ENCODE data around the gene SPAG16. TPM values are rescaled to one million over a fixed set of nuclear protein-coding genes. Genes with fewer than 3 reads are reported as not detected.

The SPAG16 gene
- total RNA-seq, 1 experiment from 2014 or later, result 17.6 TPM

Other genes starting within 250 kb of the SPAG16 start
- 2.1 and 6.5 TPM in 2 replicates for gene IKZF2, start 132.9 kb upstream of the SPAG16 start, total RNA-seq (2014; rRNA removed; shearing (Covaris generic))